ENCODE results near the gene IVD.

DNA sequence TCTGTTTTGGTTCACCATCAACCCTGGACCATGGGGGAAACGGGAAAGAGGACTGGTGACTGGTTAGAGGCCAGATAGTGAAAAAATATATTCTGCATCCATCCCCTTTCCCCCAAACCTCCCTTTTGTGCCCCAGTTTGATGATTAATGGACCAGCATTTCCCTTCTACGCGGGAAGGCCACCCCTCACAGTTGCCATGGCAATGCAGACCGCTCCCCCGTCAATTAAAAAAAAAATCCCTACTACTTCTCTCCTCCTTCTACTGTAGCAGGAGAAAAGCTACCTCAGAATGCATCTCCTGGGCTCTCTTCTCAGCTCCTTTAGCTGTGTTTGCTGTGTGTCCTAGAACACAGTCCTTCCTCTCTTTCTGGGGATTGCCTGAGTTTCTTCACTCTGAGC is 39.1 kb downstream of the IVD start:
- TF ChIP-seq, protein P1, sequence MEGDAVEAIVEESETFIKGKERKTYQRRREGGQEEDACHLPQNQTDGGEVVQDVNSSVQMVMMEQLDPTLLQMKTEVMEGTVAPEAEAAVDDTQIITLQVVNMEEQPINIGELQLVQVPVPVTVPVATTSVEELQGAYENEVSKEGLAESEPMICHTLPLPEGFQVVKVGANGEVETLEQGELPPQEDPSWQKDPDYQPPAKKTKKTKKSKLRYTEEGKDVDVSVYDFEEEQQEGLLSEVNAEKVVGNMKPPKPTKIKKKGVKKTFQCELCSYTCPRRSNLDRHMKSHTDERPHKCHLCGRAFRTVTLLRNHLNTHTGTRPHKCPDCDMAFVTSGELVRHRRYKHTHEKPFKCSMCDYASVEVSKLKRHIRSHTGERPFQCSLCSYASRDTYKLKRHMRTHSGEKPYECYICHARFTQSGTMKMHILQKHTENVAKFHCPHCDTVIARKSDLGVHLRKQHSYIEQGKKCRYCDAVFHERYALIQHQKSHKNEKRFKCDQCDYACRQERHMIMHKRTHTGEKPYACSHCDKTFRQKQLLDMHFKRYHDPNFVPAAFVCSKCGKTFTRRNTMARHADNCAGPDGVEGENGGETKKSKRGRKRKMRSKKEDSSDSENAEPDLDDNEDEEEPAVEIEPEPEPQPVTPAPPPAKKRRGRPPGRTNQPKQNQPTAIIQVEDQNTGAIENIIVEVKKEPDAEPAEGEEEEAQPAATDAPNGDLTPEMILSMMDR (IDR thresholded peaks at IDR 0.05) = no peak
- no peak for TF ChIP-seq EZH2 (IDR thresholded peaks at IDR 0.05; ENCODE audit: borderline replicate concordance, insufficient read depth, low read depth, low read length, poor library complexity, severe bottlenecking)
